Left lung (tissue), 14 donors: ENCODE measurements around the gene CEPT1. TPM values are rescaled to one million over a fixed set of nuclear protein-coding genes. Genes with fewer than 3 reads are reported as not detected.
"Not testable (repeated sequence)": the region's sequence is repeated elsewhere in the genome, so short reads cannot be mapped to it uniquely, and the experiment has no call there.

Experiments
- ATAC-seq: fragments of 200-7000 bp; cut with Tn5 transposase; one replicate; pipeline ENCODE4 v1.9.1; 2020; ENCODE audit warnings: moderate library complexity
- DNase-seq, 4 donors: peaks; one replicate each; pipeline ENCODE4 v3.0.0-alpha.2; 2013 to 2020
- H3K27ac ChIP-seq, 2 donors: fragments of 200-600 bp; sonication (generic) in 1 of 2; one replicate each; pipeline versions ENCODE4 v1.5.0 to v1.8.0; 2020 to 2021
- H3K27me3 ChIP-seq, 2 donors: fragments of 200-600 bp; sonication (generic) in 1 of 2; one replicate each; pipeline versions ENCODE4 v1.5.0 to v1.8.0; 2020 to 2021
- H3K36me3 ChIP-seq, 2 donors: fragments of 200-600 bp; sonication (generic) in 1 of 2; one replicate each; pipeline versions ENCODE4 v1.5.0 to v1.8.0; 2020 to 2021
- H3K4me1 ChIP-seq, 2 donors: fragments of 200-600 bp; one replicate each; pipeline ENCODE4 v1.8.0; 2021
- H3K4me3 ChIP-seq, 2 donors: fragments of 200-600 bp; sonication (generic) in 1 of 2; one replicate each; pipeline versions ENCODE4 v1.5.0 to v1.8.0; 2020 to 2021; ENCODE audit warnings: mild to moderate bottlenecking in 1 of 2
- H3K9me3 ChIP-seq, 2 donors: fragments of 200-600 bp; sonication (generic) in 1 of 2; one replicate each; pipeline versions ENCODE4 v1.5.0 to v1.8.0; 2020 to 2021
- intact Hi-C, 2 donors: fragments of 100-400 bp; cut with DNase I; formaldehyde crosslinking; loops; one replicate each; pipeline versions ENCODE4 v1.11.2 to v1.14.2; 2022
- long read RNA-seq, 12 donors: library from polyadenylated mRNA in 2 of 12; unstranded in 2 of 12; transcript quantifications; one replicate each; pipeline ENCODE4 v2.0.0 and lab custom pipeline, GENCODE V29; 2019 to 2026
- polyA plus RNA-seq, 6 donors: library from polyadenylated mRNA; unstranded; fragments of 120-200 nt; gene quantifications; one replicate each; pipeline ENCODE4 v1.2.1, GENCODE V29; 2013; ENCODE audit not compliant: insufficient read length in 6 of 6
- total RNA-seq, 2 donors: library from RNA; stranded (reverse); fragmentation: NEBNext Ultra II Directional; extraction: Animal tissue kit (Norgen Biotek cat#: 25700); gene quantifications; one replicate each; pipeline ENCODE4 v1.2.1, GENCODE V29; 2021
- TF ChIP-seq, protein P1 (sequence below), 2 donors: fragments of 200-600 bp; sonication (generic) in 1 of 2; IDR thresholded peaks; one replicate each; pipeline versions ENCODE4 v1.5.0 to v1.8.0; 2021; ENCODE audit warnings: antibody characterized with exemption in 2 of 2
- donor health status: DM: no; HTN: yes; CAD: no.
- donor health status: DM: no; HTN: no; CAD: no.

CEPT1 gene
- 10 to 100 TPM; 40.4 to 54.2 TPM for total RNA-seq
- 10 to 100 TPM; 51.3 to 66.3 (median 57.7) TPM for polyA plus RNA-seq
- long read RNA-seq, donor 1, full-length matches to known transcripts = 12 of 17 reads
- long read RNA-seq, donor 1, partial matches to known transcripts = 5 of 17 reads
- long read RNA-seq, donor 1, other reads (novel, unspliced or antisense) = 0 of 17 reads
- long read RNA-seq, donor 2, full-length matches to known transcripts = 3 of 3 reads
- long read RNA-seq, donor 2, partial matches to known transcripts = 0 of 3 reads
- long read RNA-seq, donor 2, other reads (novel, unspliced or antisense) = 0 of 3 reads
- long read RNA-seq, donor 3, partial matches to known transcripts = 0 of 1 reads
- long read RNA-seq, donor 3, other reads (novel, unspliced or antisense) = 0 of 1 reads
- long read RNA-seq, donor 4, transcript CEPT1-201 (9 exons, 2,198 nt) = major isoform, 5 of 8 reads
- long read RNA-seq, donor 4, partial matches to known transcripts = 2 of 8 reads
- long read RNA-seq, donor 4, other reads (novel, unspliced or antisense) = 1 of 8 reads
- long read RNA-seq, donor 5, partial matches to known transcripts = 16 of 28 reads
- long read RNA-seq, donor 5, other reads (novel, unspliced or antisense) = 9 of 28 reads
- long read RNA-seq, donor 6, transcript CEPT1-201 (9 exons, 2,198 nt) = major isoform, 8 of 9 reads
- long read RNA-seq, donor 6, partial matches to known transcripts = 0 of 9 reads
- long read RNA-seq, donor 6, other reads (novel, unspliced or antisense) = 0 of 9 reads
- long read RNA-seq, donor 7, full-length matches to known transcripts = 8 of 8 reads
- long read RNA-seq, donor 7, partial matches to known transcripts = 0 of 8 reads
- long read RNA-seq, donor 7, other reads (novel, unspliced or antisense) = 0 of 8 reads
- long read RNA-seq, donor 8, full-length matches to known transcripts = 6 of 21 reads
- long read RNA-seq, donor 8, partial matches to known transcripts = 15 of 21 reads
- long read RNA-seq, donor 8, other reads (novel, unspliced or antisense) = 0 of 21 reads
- long read RNA-seq, donor 9 = 0 reads
- long read RNA-seq, donor 10, partial matches to known transcripts = 1 of 1 reads
- long read RNA-seq, donor 10, other reads (novel, unspliced or antisense) = 0 of 1 reads
- long read RNA-seq, donor 11, full-length matches to known transcripts = 7 of 7 reads
- long read RNA-seq, donor 11, partial matches to known transcripts = 0 of 7 reads
- long read RNA-seq, donor 11, other reads (novel, unspliced or antisense) = 0 of 7 reads
- long read RNA-seq, donor 12, full-length matches to known transcripts = 7 of 7 reads
- long read RNA-seq, donor 12, partial matches to known transcripts = 0 of 7 reads
- long read RNA-seq, donor 12, other reads (novel, unspliced or antisense) = 0 of 7 reads

DNA sequence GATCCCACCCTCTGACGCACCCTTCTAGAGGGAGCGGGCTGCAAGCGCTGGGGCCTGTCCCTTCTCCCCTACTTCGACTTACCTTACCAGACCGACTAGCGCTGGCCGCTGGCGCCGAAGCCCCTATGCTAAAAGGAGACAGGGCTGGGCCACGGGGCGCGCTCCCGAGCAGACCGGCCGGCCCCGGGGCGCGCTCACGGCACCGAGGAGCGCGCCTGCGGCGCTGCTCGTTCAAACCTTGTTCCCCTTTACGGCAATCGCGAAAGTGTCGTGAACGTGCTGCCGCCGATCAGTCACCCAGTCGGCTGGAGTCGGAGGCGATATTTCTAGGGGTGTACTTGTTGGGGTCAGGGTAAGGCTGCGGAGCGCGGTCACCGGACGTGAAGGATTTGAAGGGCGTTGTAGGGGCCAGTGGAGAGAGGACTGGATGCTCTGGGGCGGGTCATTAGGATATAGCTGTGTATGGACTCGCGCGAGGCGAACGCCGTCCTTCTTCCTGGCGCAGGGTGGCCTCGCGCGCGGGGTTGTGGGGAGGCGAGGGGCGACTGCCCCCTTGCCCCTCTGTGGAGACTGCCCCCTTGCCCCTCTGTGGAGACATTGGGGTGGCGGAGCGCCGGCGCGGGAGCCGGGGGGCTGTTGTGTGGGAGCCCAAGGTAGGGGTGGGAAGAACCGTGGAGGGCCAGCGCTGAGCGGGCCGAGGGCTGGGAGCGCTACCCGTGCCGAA is at the start of gene CEPT1, which contains the start of gene DRAM2:
TSS of gene CEPT1 (plus strand) at position 268 of the 724 bp plus-strand sequence. CDS start 7,492 bp downstream, outside the sequence.
TSS of gene DRAM2 (minus strand) at position 138 of the 724 bp plus-strand sequence. CDS start 8,539 bp downstream, outside the sequence.
- Histone ChIP-seq H3K4me3 (peak within 1 kb of the TSS; percentile 73 to 88), H3K36me3 (peaks cover 0 to 30% of the 10 kb centered on the region in 2 donors), H3K4me1 (peaks cover 5 to 61% of the 10 kb centered on the region in 2 donors), H3K27me3 (no peaks in the 10 kb centered on the region), H3K9me3 (no peaks in the 10 kb centered on the region), H3K27ac (peak within 1 kb of the TSS; percentile 95 to 96)
- DNase-seq (peak; percentile 95 to 98 (median 97)), ATAC-seq (peak; percentile 97)
- TF ChIP-seq, protein P1, sequence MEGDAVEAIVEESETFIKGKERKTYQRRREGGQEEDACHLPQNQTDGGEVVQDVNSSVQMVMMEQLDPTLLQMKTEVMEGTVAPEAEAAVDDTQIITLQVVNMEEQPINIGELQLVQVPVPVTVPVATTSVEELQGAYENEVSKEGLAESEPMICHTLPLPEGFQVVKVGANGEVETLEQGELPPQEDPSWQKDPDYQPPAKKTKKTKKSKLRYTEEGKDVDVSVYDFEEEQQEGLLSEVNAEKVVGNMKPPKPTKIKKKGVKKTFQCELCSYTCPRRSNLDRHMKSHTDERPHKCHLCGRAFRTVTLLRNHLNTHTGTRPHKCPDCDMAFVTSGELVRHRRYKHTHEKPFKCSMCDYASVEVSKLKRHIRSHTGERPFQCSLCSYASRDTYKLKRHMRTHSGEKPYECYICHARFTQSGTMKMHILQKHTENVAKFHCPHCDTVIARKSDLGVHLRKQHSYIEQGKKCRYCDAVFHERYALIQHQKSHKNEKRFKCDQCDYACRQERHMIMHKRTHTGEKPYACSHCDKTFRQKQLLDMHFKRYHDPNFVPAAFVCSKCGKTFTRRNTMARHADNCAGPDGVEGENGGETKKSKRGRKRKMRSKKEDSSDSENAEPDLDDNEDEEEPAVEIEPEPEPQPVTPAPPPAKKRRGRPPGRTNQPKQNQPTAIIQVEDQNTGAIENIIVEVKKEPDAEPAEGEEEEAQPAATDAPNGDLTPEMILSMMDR (IDR thresholded peaks at IDR 0.05) = no peak
- intact Hi-C loops = no loop called here

DNA sequence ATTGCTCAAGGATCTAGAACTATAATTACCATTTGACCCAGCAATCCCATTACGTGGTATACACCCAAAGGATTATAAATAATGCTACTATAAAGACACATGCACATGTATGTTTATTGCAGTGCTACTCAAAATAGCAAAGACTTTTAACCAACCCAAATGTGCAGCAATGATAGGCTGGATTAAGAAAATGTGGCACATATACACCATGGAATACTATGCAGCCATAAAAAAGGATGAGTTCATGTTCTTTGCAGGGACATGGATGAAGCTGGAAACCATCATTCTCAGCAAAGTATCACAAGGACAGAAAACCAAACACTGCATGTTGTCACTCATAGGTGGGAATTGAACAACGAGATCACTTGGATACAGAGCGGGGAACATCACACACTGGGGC is 44.6 kb upstream of the CEPT1 start:
- intact Hi-C loops, H3K4me3 ChIP-seq, H3K27ac ChIP-seq, H3K4me1 ChIP-seq, DNase-seq, H3K27me3 ChIP-seq, H3K36me3 ChIP-seq, ATAC-seq: not testable (repeated sequence)
- peaks cover 0 to 64% of the 10 kb centered on the region in 2 donors for H3K9me3 ChIP-seq

DNA sequence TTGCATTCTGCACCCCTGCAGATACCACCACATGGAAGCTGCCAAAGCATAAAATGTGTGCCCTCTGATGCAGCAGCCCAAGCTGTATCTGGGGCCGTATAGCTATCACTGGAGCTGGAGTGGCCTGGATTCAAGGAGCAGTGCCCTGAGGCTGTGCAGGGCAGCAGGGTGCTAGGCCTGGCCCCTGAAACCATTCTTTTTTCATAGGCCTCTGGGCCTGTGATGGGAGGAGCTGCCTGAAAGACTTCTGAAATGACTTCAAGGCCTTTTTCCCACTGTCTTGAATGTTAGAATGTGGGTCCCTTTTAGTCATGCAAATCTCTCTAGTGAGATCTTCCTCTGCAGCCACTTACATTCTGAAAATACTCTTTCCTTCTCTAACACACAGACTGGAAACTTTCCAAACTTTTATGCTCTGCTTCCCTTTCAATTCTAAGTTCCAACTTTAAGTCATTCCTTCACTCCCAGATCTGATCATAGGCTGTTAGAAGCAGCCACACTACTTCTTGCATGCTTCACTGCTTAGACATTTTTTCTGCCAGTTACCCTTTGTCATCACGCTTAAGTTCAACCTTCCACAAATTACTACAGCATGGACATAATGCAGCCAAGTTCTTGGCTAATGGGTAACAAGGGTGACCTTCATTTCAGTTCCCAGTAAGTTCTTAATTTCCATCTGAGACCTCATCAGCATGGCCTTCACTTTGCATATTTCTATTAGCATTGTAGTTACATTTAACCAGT is 42.5 kb upstream of the CEPT1 start:
- Histone ChIP-seq H3K4me1 (no peaks in the 10 kb centered on the region), H3K36me3 (no peaks in the 10 kb centered on the region), H3K9me3 (peaks cover 0 to 79% of the 10 kb centered on the region in 2 donors), H3K27ac (no peak overlapping the region), H3K27me3 (no peaks in the 10 kb centered on the region), H3K4me3 (no peak overlapping the region)
- TF ChIP-seq, protein P1 (IDR thresholded peaks at IDR 0.05) = no peak
- intact Hi-C loops = no loop called here
- no peak for ATAC-seq
- no peak for DNase-seq

DNA sequence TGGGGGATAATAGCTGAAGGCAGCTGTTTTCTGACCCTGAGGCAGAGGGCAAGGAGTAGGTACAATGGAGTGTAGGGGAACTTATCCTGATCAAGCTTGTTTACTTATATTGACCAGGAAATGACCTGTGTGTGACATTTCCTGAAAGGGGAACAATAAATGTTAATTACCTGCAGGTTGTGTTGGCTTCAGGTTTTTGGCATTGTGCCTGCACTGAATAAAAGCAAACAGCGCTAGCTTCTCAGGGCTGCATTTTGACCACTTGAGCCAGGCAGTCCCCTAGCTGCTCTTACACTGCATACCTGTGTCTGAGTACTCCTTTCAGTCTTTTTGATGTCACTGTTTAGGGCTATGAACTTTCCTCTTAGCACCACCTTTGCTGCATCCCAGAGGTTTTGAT is 40.7 kb upstream of the CEPT1 start:
- Histone ChIP-seq H3K27me3 (no peaks in the 10 kb centered on the region), H3K9me3 (peaks cover 0 to 70% of the 10 kb centered on the region in 2 donors), H3K36me3 (no peaks in the 10 kb centered on the region), H3K27ac (no peak overlapping the region), H3K4me3 (no peak overlapping the region), H3K4me1 (no peaks in the 10 kb centered on the region)
- TF ChIP-seq, protein P1 (IDR thresholded peaks at IDR 0.05) = no peak
- ATAC-seq (no peak), DNase-seq (no peak)
- intact Hi-C loops = no loop called here
